GM23338 (cell line): ENCODE data around the gene RET. TPM values are rescaled to one million over a fixed set of nuclear protein-coding genes. Genes with fewer than 3 reads are reported as not detected.

Source experiments
- ATAC-seq: fragments of 200-7000 bp; cut with Tn5 transposase; 3 replicates; pipeline ENCODE4 v1.9.1; 2020
- DNase-seq: peaks from one replicate; pipeline ENCODE4 v3.0.0-alpha.2; 2015; ENCODE audit warnings: low spot score
- H2AFZ ChIP-seq: fragments of 200-600 bp; sonication (generic); 2 replicates; pipeline ENCODE4 v1.8.0; 2016; ENCODE audit warnings: antibody characterized with exemption, mild to moderate bottlenecking, moderate library complexity
- H3F3A ChIP-seq: fragments of 200-600 bp; sonication (generic); replicated peaks from 2 replicates; pipeline ENCODE4 v1.8.0; 2017; ENCODE audit warnings: antibody characterized with exemption, mixed run types, low read depth
- H3K27ac ChIP-seq: fragments of 200-600 bp; sonication (generic); 2 replicates; pipeline ENCODE4 v1.6.1; 2016; ENCODE audit warnings: low read depth
- H3K27me3 ChIP-seq: fragments of 200-600 bp; sonication (generic); 2 replicates; pipeline ENCODE4 v1.8.0; 2016; ENCODE audit warnings: mild to moderate bottlenecking, mixed run types, moderate library complexity; ENCODE audit not compliant: insufficient read depth
- H3K36me3 ChIP-seq: fragments of 200-600 bp; sonication (generic); 2 replicates; pipeline ENCODE4 v1.8.0; 2016; ENCODE audit warnings: mild to moderate bottlenecking; ENCODE audit not compliant: insufficient read depth
- H3K4me1 ChIP-seq: fragments of 200-600 bp; sonication (generic); 2 replicates; pipeline ENCODE4 v1.8.0; 2016; ENCODE audit warnings: mild to moderate bottlenecking, moderate library complexity; ENCODE audit not compliant: insufficient read depth
- H3K4me2 ChIP-seq: fragments of 200-600 bp; sonication (generic); 2 replicates; pipeline ENCODE4 v1.7.1; 2017; ENCODE audit warnings: mixed run types
- H3K4me3 ChIP-seq: fragments of 200-600 bp; sonication (generic); 2 replicates; pipeline ENCODE4 v1.6.1; 2016; ENCODE audit warnings: mixed run types
- H3K79me2 ChIP-seq: fragments of 200-600 bp; sonication (generic); replicated peaks from 2 replicates; pipeline ENCODE4 v1.8.0; 2017; ENCODE audit warnings: mild to moderate bottlenecking; ENCODE audit not compliant: insufficient read depth
- H3K9me2 ChIP-seq: fragments of 200-600 bp; sonication (generic); 2 replicates; pipeline ENCODE4 v1.8.0; 2017; ENCODE audit not compliant: insufficient read depth
- H4K20me1 ChIP-seq: fragments of 200-600 bp; sonication (generic); replicated peaks from 2 replicates; pipeline ENCODE4 v1.8.0; 2017; ENCODE audit warnings: mild to moderate bottlenecking; ENCODE audit not compliant: insufficient read depth
- H3K27ac Mint-ChIP-seq: 2 replicates; pipeline ENCODE4 v1.8.0; 2020; ENCODE audit warnings: inconsistent platforms, mild to moderate bottlenecking, moderate library complexity, mixed read lengths
- H3K27me3 Mint-ChIP-seq: 3 replicates; pipeline ENCODE4 v1.8.0; 2022; ENCODE audit warnings: low read depth, mild to moderate bottlenecking, moderate library complexity, mixed read lengths, inconsistent platforms; ENCODE audit not compliant: insufficient read depth, poor library complexity
- H3K36me3 Mint-ChIP-seq: 3 replicates; pipeline ENCODE4 v1.8.0; 2021; ENCODE audit warnings: low read depth, mild to moderate bottlenecking, inconsistent platforms, moderate library complexity, mixed read lengths
- H3K4me1 Mint-ChIP-seq: 3 replicates; pipeline ENCODE4 v1.8.0; 2020; ENCODE audit warnings: mild to moderate bottlenecking, inconsistent platforms, mixed read lengths
- H3K4me3 Mint-ChIP-seq: 3 replicates; pipeline ENCODE4 v1.8.0; 2021; ENCODE audit warnings: moderate library complexity, mild to moderate bottlenecking, inconsistent platforms, mixed read lengths
- H3K9me3 Mint-ChIP-seq: 3 replicates; pipeline ENCODE4 v1.8.0; 2020; ENCODE audit warnings: moderate library complexity, mild to moderate bottlenecking, inconsistent platforms, mixed read lengths
- CREB1 ChIP-seq: fragments of 250-450 bp; sonication (Bioruptor Pico); IDR thresholded peaks from 2 replicates; pipeline ENCODE4 v1.5.0; 2020; ENCODE audit warnings: low read depth, mild to moderate bottlenecking, moderate library complexity
- CTCF ChIP-seq, 2 experiments: fragments of 200-600 bp in 1 of 2; sonication (generic) in 1 of 2; conservative IDR thresholded peaks; 2 replicates each; pipeline versions ENCODE4 v1.5.1 to v1.6.1; 2016 to 2017; ENCODE audit warnings: antibody characterized with exemption in 2 of 2, low read depth in 2 of 2, mild to moderate bottlenecking in 2 of 2, moderate library complexity in 1 of 2
- EZH2 ChIP-seq: fragments of 200-600 bp; sonication (generic); IDR thresholded peaks from one replicate; pipeline ENCODE4 v1.8.0; 2017; ENCODE audit warnings: antibody characterized with exemption, mild to moderate bottlenecking, low read depth; ENCODE audit not compliant: unreplicated experiment
- EZH2phosphoT487 ChIP-seq: fragments of 200-600 bp; sonication (generic); IDR thresholded peaks from one replicate; pipeline ENCODE4 v1.8.1; 2018; ENCODE audit warnings: antibody characterized with exemption; ENCODE audit not compliant: unreplicated experiment
- JUNB ChIP-seq: IDR thresholded peaks from one replicate; pipeline ENCODE4 v1.6.1; 2016; ENCODE audit warnings: antibody characterized with exemption; ENCODE audit not compliant: unreplicated experiment
- NANOG ChIP-seq: IDR thresholded peaks from 2 replicates; pipeline ENCODE4 v1.6.1; 2016; ENCODE audit warnings: antibody characterized with exemption, borderline replicate concordance
- POLR2AphosphoS5 ChIP-seq: IDR thresholded peaks from 2 replicates; pipeline ENCODE4 v1.6.1; 2016; ENCODE audit warnings: antibody characterized with exemption, low read depth
- STAT1 ChIP-seq: IDR thresholded peaks from one replicate; pipeline ENCODE4 v1.6.1; 2016; ENCODE audit warnings: antibody characterized with exemption; ENCODE audit not compliant: unreplicated experiment
- ZNF114 ChIP-seq: fragments of 250-450 bp; sonication (Bioruptor Pico); IDR thresholded peaks from 2 replicates; pipeline ENCODE4 v1.5.0; 2020; ENCODE audit warnings: mild to moderate bottlenecking, moderate library complexity
- ZNF462 ChIP-seq: fragments of 250-450 bp; sonication (Bioruptor Pico); IDR thresholded peaks from 2 replicates; pipeline ENCODE4 v1.5.0; 2020; ENCODE audit warnings: mild to moderate bottlenecking, moderate library complexity
- polyA plus RNA-seq: library from polyadenylated mRNA; unstranded; fragments of >200 nt; fragmentation: Nextera tagmentation; extraction: Ambion mirVana; gene quantifications from 2 replicates; pipeline ENCODE4 v1.2.1, GENCODE V29; 2016
- total RNA-seq: library from RNA; depleted of rRNA; stranded (reverse); fragments of >200 nt; shearing (Covaris generic); gene quantifications from 2 replicates; pipeline ENCODE4 v1.2.3, GENCODE V29; 2014

Gene RET
- total and polyA plus RNA-seq, 2 experiments from 2014 or later: 5.5 to 9.8 TPM

- TF ChIP-seq ZNF462 (CRISPR knock-in tag) (no peak), CREB1 (CRISPR knock-in tag) (no peak), POLR2AphosphoS5 (no peak), STAT1 (no peak), EZH2phosphoT487 (no peak), NANOG (no peak), JUNB (no peak), ZNF114 (no peak)
These were observed 32.4 kb upstream of the RET start (continued) for GRCh38 chr10:43044448-43044921.

GRCh38 chr10:43044961-43045621 lies 31.8 kb upstream of the RET start:
- Mint-ChIP-seq H3K36me3 (no peaks in the 10 kb centered on the region), H3K4me3 (no peak overlapping the region), H3K27ac (no peak overlapping the region), H3K4me1 (peaks cover 17% of the 10 kb centered on the region), H3K9me3 (no peaks in the 10 kb centered on the region), H3K27me3 (peaks cover 7% of the 10 kb centered on the region)
- DNase-seq (no peak), ATAC-seq (peak; percentile 8; the same call in 2 of the 3 replicates)
- H3K9me2 ChIP-seq: no peaks in the 10 kb centered on the region
- no peaks in the 10 kb centered on the region for H4K20me1 ChIP-seq
- H3F3A ChIP-seq: no peaks in the 10 kb centered on the region
- no peaks in the 10 kb centered on the region for H3K27me3 ChIP-seq
- H2AFZ ChIP-seq: no peak overlapping the region
- peaks cover 3% of the 10 kb centered on the region for H3K4me1 ChIP-seq
- no peak overlapping the region for H3K4me3 ChIP-seq
- H3K4me2 ChIP-seq: no peak overlapping the region
- no peaks in the 10 kb centered on the region for H3K36me3 ChIP-seq
- H3K27ac ChIP-seq: no peak overlapping the region
- TF ChIP-seq EZH2 (no peak), NANOG (no peak), JUNB (no peak), CTCF (conservative IDR thresholded peaks at IDR 0.05; ENCODE audit: low read depth in 2 of 2) (no peak)
- no peaks in the 10 kb centered on the region for H3K79me2 ChIP-seq
